H1 (cell line): Measurements from ENCODE around the gene MEF2D.

Experiments
- ATF3 ChIP-seq: IDR thresholded peaks from 2 replicates; pipeline ENCODE4 v1.6.1; 2011; ENCODE audit warnings: low read depth, mild to moderate bottlenecking, low read length; ENCODE audit not compliant: insufficient read depth
- CEBPB ChIP-seq: IDR thresholded peaks from 2 replicates; pipeline ENCODE4 v1.6.1; 2012; ENCODE audit warnings: low read depth, low read length
- CREB1 ChIP-seq: IDR thresholded peaks from 2 replicates; pipeline ENCODE4 v1.6.1; 2012; ENCODE audit warnings: inconsistent platforms
- CTCF ChIP-seq, 3 experiments: IDR thresholded peaks; 1 replicate in 2 of 3; 2 replicates in 1 of 3; pipeline versions ENCODE4 v1.5.1 to v1.6.1; 2011; ENCODE audit warnings: low read length in 3 of 3, mild to moderate bottlenecking in 3 of 3, inconsistent platforms in 2 of 3, low read depth in 1 of 3, moderate library complexity in 1 of 3; ENCODE audit not compliant: insufficient read depth in 1 of 3; ENCODE audit errors: control extremely low read depth in 1 of 3
- FOSL1 ChIP-seq: IDR thresholded peaks from 2 replicates; pipeline ENCODE4 v1.6.1; 2011; ENCODE audit warnings: mild to moderate bottlenecking, low read depth, low read length, moderate library complexity; ENCODE audit not compliant: insufficient read depth
- KDM1A ChIP-seq: fragments of 200-600, 300-600 bp; sonication (generic); IDR thresholded peaks from 2 replicates; pipeline ENCODE4 v1.7.1; 2016; ENCODE audit warnings: mild to moderate bottlenecking, low read length, borderline replicate concordance
- POLR2AphosphoS5 ChIP-seq: IDR thresholded peaks from 2 replicates; pipeline ENCODE4 v1.6.1; 2011; ENCODE audit warnings: low read depth, low read length
- SAP30 ChIP-seq: fragments of 300-600 bp; sonication (generic); IDR thresholded peaks from 2 replicates; pipeline ENCODE4 v1.7.1; 2012; ENCODE audit warnings: low read length, moderate library complexity, mild to moderate bottlenecking, inconsistent platforms; ENCODE audit not compliant: insufficient read depth, insufficient replicate concordance
- SP2 ChIP-seq: IDR thresholded peaks from 2 replicates; pipeline ENCODE4 v1.6.1; 2012; ENCODE audit warnings: mild to moderate bottlenecking, low read length, inconsistent platforms
- TAF1 ChIP-seq: IDR thresholded peaks from 2 replicates; pipeline ENCODE4 v1.6.1; 2011; ENCODE audit warnings: mild to moderate bottlenecking, low read depth, low read length

- no peak for TF ChIP-seq CTCF (IDR thresholded peaks at IDR 0.05; ENCODE audit: control extremely low read depth in 1 of 3, insufficient read depth in 1 of 3, low read depth in 1 of 3, low read length in 3 of 3)
- no peak for TF ChIP-seq POLR2AphosphoS5
- TF ChIP-seq SAP30 = no peak
- no peak for TF ChIP-seq TAF1
- no peak for TF ChIP-seq ATF3
- no peak for TF ChIP-seq KDM1A
- no peak for TF ChIP-seq FOSL1
- no peak for TF ChIP-seq CEBPB
- TF ChIP-seq SP2 = no peak
- no peak for TF ChIP-seq CREB1
Observed at GRCh38 chr1:156462954-156463795, 37.4 kb downstream of the MEF2D start.
